DOHH2 (cell line): ENCODE data around the gene FUS.
"Not testable (repeated sequence)": the region's sequence is repeated elsewhere in the genome, so short reads cannot be mapped to it uniquely, and the experiment has no call there.

Experiments used
- EZH2phosphoT487 ChIP-seq: fragments of 200-600 bp; sonication (generic); IDR thresholded peaks from 2 replicates; pipeline ENCODE4 v1.6.1; 2017; ENCODE audit warnings: borderline replicate concordance, mild to moderate bottlenecking, antibody characterized with exemption, low read length, moderate library complexity, mixed read lengths
- TF ChIP-seq, protein P1 (sequence below): fragments of 200-600 bp; sonication (generic); IDR thresholded peaks from one replicate; pipeline ENCODE4 v1.5.1; 2014; ENCODE audit warnings: antibody characterized with exemption, mild to moderate bottlenecking, low read depth, low read length; ENCODE audit not compliant: poor library complexity, severe bottlenecking

GRCh38 chr16:31200111-31200510 lies 20.2 kb downstream of the FUS start:
- TF ChIP-seq, protein P1, sequence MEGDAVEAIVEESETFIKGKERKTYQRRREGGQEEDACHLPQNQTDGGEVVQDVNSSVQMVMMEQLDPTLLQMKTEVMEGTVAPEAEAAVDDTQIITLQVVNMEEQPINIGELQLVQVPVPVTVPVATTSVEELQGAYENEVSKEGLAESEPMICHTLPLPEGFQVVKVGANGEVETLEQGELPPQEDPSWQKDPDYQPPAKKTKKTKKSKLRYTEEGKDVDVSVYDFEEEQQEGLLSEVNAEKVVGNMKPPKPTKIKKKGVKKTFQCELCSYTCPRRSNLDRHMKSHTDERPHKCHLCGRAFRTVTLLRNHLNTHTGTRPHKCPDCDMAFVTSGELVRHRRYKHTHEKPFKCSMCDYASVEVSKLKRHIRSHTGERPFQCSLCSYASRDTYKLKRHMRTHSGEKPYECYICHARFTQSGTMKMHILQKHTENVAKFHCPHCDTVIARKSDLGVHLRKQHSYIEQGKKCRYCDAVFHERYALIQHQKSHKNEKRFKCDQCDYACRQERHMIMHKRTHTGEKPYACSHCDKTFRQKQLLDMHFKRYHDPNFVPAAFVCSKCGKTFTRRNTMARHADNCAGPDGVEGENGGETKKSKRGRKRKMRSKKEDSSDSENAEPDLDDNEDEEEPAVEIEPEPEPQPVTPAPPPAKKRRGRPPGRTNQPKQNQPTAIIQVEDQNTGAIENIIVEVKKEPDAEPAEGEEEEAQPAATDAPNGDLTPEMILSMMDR, result not testable (repeated sequence)
- TF ChIP-seq EZH2phosphoT487, result not testable (repeated sequence)
